Subcutaneous adipose tissue (tissue), 4 donors: ENCODE data around the gene FCSK. TPM values are rescaled to one million over a fixed set of nuclear protein-coding genes. Genes with fewer than 3 reads are reported as not detected.

ENCODE experiments used
- CTCF ChIP-seq: fragments of 450-650 bp; IDR thresholded peaks from one replicate; pipeline ENCODE4 v1.5.1; 2016; ENCODE audit warnings: low read depth, mild to moderate bottlenecking, control low read depth, antibody characterized with exemption, moderate library complexity
- total RNA-seq, 4 donors: library from RNA; depleted of rRNA; stranded (reverse); fragments of >200 nt; gene quantifications; one replicate each; pipeline ENCODE4 v1.1.0, GENCODE V29; 2016

Gene FCSK
- total RNA-seq, 4 donors from 2014 or later, result 2.0 to 25.1 (median 12.0) TPM

- TF ChIP-seq CTCF, result no peak
These were observed 26.6 kb upstream of the FCSK start for GRCh38 chr16:70427786-70428177.

GRCh38 chr16:70428178-70428998, 26.0 kb upstream of the FCSK start:
- no peak for TF ChIP-seq CTCF

- no peak for TF ChIP-seq CTCF
These were observed 24.3 kb upstream of the FCSK start for GRCh38 chr16:70429888-70430666.

GRCh38 chr16:70430667-70431536, 23.5 kb upstream of the FCSK start:
- TF ChIP-seq CTCF, result no peak

GRCh38 chr16:70432356-70432722, 22.1 kb upstream of the FCSK start:
- TF ChIP-seq CTCF, result no peak

- no peak for TF ChIP-seq CTCF
These were observed 21.5 kb upstream of the FCSK start for GRCh38 chr16:70432723-70433457.
